GM10266 (cell line): ENCODE results near the gene SMC3.

ENCODE experiments used
- DNase-seq: peaks from one replicate; pipeline ENCODE4 v3.0.0; 2012; ENCODE audit errors: extremely low spot score
- TF ChIP-seq, protein P1 (sequence below): IDR thresholded peaks from 2 replicates; pipeline ENCODE4 v1.5.1; 2012; ENCODE audit warnings: mild to moderate bottlenecking, low read depth; ENCODE audit not compliant: control insufficient read depth, insufficient read depth; ENCODE audit errors: missing control alignments

Gene SMC3

DNA sequence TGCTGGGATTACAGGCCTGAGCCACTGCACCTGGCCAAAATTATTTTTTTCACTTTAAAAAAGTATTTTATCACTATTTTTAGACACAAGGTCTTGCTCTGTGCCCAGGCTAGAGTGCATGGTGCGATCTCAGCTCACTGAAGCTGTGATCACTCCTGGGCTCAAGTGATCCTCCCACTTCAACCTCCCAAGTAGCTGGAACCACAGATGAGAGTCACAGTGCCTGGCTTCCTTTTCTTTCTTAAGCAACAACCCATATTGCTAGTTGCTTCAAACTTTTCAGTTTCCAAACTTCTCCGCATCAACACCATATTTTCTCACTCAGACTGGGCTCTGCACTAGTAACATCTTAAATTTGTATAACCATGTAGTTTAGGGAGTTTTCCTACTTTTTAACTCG lies 9.5 kb upstream of the SMC3 start:
- no peak for DNase-seq
- TF ChIP-seq, protein P1, sequence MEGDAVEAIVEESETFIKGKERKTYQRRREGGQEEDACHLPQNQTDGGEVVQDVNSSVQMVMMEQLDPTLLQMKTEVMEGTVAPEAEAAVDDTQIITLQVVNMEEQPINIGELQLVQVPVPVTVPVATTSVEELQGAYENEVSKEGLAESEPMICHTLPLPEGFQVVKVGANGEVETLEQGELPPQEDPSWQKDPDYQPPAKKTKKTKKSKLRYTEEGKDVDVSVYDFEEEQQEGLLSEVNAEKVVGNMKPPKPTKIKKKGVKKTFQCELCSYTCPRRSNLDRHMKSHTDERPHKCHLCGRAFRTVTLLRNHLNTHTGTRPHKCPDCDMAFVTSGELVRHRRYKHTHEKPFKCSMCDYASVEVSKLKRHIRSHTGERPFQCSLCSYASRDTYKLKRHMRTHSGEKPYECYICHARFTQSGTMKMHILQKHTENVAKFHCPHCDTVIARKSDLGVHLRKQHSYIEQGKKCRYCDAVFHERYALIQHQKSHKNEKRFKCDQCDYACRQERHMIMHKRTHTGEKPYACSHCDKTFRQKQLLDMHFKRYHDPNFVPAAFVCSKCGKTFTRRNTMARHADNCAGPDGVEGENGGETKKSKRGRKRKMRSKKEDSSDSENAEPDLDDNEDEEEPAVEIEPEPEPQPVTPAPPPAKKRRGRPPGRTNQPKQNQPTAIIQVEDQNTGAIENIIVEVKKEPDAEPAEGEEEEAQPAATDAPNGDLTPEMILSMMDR, result no peak

DNA sequence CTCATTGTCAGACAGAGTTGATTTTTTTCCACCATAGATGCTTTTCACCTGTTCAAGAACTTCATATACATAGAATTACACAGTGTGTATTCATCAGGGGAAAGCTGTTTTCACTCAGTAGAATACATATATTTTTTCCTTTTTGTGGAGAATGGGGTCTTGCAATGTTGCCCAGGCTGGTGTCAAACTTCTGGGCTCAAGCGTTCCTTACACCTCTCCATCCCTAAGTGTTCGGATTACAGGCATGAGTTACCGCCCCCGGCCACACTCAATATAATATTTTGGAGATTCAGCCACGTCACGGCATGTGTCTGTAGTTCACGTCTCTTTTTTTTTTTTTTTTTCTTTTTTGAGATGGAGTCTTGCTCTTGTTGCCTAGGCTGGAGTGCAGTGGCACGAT lies 7.5 kb upstream of the SMC3 start:
- DNase-seq, result no peak

DNA sequence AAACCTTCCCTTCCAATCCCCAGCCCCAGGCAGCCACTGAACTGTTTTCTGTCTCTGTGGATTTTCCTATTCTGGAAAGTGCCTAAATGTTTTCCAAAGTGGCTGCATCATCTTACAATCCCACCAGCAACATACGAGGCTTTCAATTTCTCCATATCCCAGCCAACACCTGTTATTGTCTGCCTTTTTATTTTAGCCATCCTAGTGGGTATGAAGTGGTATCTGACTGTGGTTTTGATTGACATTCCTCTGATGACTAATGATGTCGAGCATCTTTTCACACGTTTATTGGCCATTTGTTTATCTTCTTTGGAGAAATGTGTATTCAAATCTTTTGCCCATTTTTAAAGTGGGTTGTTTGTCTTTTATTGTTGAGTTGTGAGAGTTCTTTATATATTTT lies 6.2 kb upstream of the SMC3 start:
- TF ChIP-seq, protein P1, result no peak
- no peak for DNase-seq

More for the DNA sequence above, 7.5 kb upstream of the SMC3 start:
- TF ChIP-seq, protein P1, result no peak

DNA sequence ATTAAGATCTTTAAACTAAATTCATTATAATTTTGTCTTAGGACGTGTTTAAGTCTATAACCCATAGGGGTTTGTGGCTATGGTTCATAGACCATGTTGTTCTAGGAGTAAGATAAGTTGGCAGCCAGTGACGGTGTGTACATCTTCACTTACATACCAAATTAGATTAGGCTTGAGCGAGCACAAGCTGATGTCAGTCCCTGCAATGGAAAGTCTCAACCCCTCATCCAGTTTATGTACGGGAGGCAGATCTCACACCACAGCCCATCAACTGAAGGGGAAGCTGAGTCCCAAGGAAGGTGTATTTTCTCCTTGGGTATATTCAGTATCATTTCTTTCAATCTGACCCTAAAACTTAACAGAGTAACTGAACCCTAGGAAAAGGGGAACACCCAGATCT lies 5.1 kb upstream of the SMC3 start:
- TF ChIP-seq, protein P1, result no peak
- no peak for DNase-seq

DNA sequence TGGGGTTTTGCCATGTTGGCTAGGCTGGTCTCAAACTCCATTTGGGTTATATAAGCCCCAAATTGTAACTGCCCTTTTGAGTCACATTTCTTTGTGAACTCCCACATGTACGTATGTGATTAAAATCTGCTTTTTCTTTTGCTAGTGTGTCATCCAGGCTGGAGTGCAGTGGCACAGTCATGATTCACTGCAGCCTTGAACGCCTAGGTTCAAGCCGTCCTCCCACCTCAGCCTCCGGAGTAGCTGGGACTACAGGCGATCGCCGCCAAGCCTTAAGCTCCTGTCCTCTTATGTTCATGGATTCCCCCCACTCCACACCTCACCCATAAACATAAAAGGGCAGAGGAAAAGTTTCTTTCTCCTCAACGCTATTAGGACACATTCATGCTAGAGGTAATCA lies 4.4 kb upstream of the SMC3 start:
- TF ChIP-seq, protein P1, result no peak
- no peak for DNase-seq

DNA sequence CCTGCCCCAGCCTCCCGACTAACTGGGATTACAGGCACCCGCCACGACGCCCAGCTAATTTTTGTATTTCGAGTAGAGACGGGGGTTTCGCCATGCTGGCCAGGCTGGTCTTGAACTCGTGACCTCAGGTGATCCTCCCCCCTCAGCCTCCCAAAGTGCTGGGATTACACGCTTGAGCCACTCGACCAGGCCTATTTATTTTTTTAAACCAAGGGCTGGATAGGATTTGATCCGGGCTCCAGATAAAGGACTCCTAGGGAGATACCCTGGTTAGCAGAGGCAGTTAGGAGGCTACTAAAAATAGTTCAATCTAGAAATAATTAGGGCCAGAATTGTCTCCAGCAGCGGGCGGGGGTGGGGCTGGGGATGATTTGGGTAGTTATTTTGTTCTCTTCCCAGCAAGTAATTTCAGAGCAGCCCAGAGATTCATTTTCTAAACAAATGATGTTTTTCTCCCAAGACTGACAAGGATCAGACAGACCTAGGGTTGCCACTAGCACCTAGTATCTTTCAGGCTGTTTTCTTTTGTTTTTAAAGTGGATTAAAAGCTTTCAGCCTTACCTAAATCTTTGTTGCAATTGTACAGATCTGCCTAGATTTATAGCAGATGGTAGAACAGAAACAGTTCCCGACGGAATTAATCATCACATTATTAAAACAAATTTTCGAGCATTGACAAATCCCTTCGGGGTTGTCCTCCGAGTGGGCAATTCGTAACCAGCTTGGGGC lies 859 bp upstream of the SMC3 start:
- TF ChIP-seq, protein P1, result no peak
- peak; percentile 5 for DNase-seq

DNA sequence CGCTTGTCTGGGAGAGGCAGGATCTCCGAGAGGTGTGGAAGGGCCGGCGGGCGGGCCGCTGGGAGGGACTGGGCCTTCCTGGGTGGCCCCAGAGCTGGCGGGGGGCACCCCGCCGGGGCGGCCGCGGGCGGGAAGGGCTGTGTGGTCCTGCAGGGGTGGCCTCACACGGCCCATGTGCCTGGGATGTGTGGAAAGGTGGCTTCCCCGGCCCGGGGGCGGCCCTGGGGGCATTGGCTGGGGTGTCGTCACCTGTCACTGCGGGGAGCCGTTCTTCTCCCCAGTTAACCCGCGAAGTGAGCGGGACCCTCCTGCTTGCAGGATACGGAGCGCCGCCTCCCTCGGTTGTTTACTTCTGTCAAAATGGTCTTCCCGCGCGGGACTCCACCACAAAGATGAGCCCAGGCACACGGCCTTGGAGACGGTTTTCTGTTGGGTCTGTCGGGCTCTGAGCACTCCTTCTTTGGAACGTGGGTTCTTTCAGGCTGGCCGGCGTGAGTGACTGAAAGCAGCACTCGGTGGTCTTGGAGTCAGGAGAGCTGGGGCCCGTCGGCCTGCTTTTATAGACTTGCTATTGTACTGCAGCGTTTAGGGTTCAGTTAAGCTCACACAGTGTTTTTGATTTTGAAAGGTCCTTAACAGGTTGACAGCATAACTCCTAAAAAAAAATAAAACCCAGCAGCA lies 700 bp downstream of the SMC3 start:
- DNase-seq, result peak; percentile 52

More for the DNA sequence above, 700 bp downstream of the SMC3 start:
- TF ChIP-seq, protein P1, result no peak
